Measurements from ENCODE around the gene ADARB1.
"Not testable (repeated sequence)": the region's sequence is repeated elsewhere in the genome, so short reads cannot be mapped to it uniquely, and the experiment has no call there.

ADARB1 gene, protein sequence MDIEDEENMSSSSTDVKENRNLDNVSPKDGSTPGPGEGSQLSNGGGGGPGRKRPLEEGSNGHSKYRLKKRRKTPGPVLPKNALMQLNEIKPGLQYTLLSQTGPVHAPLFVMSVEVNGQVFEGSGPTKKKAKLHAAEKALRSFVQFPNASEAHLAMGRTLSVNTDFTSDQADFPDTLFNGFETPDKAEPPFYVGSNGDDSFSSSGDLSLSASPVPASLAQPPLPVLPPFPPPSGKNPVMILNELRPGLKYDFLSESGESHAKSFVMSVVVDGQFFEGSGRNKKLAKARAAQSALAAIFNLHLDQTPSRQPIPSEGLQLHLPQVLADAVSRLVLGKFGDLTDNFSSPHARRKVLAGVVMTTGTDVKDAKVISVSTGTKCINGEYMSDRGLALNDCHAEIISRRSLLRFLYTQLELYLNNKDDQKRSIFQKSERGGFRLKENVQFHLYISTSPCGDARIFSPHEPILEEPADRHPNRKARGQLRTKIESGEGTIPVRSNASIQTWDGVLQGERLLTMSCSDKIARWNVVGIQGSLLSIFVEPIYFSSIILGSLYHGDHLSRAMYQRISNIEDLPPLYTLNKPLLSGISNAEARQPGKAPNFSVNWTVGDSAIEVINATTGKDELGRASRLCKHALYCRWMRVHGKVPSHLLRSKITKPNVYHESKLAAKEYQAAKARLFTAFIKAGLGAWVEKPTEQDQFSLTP

GRCh38 chr21:45074048-45074817, at the start of gene ADARB1:
TSS of gene ADARB1 (plus strand) at chr21:45074580. CDS start at chr21:45171657, 97,077 bp downstream.
- peak in 1 of 2 donors; percentile 39 for DNase-seq (ENCODE audit: low read depth in 1 of 2, low spot score in 1 of 2)

DNA sequence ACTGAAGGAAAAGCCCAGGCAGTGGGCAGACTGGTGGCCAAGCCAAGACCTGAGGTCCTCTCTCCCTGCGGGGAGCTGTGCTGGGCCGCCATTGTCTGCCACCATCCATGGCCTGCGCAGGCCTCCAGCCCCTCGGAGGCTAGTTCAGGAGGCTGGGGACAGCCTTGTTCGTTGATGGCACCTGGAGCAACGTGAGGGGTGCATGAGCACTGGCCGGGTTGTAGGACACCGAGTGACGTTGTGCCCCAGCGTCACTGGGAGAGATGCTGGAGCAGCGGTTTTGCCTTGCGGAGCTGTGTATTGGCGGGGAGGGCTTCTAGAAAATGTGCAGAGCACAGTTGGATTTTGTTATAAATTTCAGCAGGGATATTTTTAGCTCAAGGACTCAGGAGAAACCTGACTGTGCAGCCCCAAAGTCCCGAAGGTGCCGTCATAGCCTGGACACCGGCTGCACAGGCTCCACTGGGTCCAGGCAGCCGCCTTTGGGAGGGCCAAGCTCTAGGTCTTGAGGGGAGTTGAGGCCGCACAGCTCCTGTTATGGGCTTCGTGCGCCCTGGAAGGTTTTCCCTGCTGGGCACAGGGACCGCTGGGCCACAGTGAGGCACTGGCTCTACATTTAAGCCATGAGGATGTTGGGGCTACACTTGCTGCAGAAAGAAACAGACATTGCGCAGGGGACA, 48.2 kb upstream of the ADARB1 start:
- no peak for DNase-seq (ENCODE audit: low read depth in 1 of 2, low spot score in 1 of 2)

DNA sequence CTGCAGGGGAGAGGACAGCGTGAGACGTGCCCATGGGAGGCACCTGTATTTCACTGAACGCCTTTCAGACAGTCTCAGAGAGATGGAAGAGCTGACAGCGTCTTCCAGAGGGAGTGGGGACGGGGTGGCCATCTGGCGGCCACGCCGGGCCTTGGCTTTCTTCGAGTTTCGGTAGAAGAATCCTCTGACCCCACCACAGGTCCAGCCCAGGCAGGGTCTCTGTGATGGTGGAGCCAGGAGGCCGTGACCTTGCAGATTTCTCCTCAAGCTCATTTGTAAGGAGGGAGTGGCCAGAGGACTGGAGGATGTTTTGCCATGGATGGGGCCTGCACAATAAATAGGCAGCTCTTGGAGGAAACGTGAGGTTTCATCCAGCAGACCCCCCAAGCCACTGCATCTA, 47.6 kb upstream of the ADARB1 start:
- no peak for DNase-seq (ENCODE audit: low read depth in 1 of 2, low spot score in 1 of 2)

- DNase-seq (ENCODE audit: low read depth in 1 of 2, low spot score in 1 of 2) = no peak
Observed at GRCh38 chr21:45027241-45028196, 46.9 kb upstream of the ADARB1 start.

DNA sequence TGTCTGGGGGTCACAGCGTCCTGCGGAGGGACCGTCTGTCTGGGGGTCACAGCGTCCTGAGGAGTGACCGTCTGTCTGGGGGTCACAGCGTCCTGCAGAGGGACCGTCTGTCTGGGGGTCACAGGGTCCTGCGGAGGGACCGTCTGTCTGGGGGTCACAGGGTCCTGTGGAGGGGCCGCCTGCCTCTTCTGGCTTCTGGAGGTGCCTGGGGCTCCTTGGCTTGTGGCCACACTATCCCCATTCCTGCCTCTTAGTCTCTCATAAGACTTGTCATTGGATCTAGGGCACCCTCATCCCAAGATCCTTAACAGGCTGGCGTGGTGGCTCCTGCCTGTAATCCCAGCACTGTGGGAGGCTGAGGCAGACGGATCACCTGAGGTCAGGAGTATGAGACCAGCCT, 45.7 kb upstream of the ADARB1 start:
- DNase-seq (ENCODE audit: low read depth in 1 of 2, low spot score in 1 of 2) = not testable (repeated sequence)

- no peak for DNase-seq (ENCODE audit: low read depth in 1 of 2, low spot score in 1 of 2)
Observed at GRCh38 chr21:45029298-45029947, 45.0 kb upstream of the ADARB1 start.

- no peak for DNase-seq (ENCODE audit: low read depth in 1 of 2, low spot score in 1 of 2)
Observed at GRCh38 chr21:45029948-45030681, 44.3 kb upstream of the ADARB1 start.

DNA sequence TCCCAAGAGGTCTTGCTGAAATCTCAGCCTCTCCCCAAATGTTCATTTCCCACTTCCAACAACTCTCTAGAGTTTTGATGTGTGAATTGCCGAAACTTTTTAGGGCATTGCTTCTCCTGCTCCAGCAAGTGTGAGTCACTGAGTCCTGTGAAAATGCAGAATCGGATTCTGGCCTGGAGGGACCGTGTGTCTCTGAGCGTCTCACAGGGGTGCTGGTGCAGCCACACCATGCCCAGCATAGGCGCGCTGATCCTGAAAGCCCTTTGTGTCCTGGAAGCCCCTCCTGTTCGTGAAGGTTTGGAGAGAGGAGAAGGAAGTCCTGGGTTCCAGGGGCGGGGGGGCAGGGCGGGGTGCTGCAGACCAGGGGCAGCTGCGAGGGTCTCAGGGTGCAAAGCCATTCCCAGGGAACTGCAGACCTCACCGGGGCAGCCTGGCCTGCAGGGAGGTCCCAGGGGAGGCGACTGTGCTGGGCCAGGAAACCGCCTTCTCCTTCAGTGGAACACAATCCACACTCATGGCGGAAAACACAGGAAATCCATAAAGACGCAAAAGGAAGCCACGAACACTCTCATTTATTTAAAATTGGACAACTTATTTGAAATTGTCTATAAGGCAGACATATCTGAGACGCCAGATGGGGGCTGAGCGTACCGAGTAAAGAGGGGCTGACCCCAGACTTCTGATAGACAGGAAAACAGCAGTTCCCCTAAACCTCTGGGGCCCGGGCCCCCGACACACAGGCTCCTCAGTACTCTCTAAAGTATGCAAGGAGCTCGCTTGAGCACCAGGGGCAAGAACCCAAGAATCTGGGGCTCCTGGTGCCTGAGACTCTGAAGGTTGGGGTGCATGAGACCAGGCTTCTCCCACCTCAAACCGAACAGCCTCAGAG, 43.5 kb upstream of the ADARB1 start:
- DNase-seq (ENCODE audit: low read depth in 1 of 2, low spot score in 1 of 2) = no peak

- DNase-seq (ENCODE audit: low read depth in 1 of 2, low spot score in 1 of 2) = no peak
Observed at GRCh38 chr21:45031571-45032191, 42.7 kb upstream of the ADARB1 start.

GRCh38 chr21:45032332-45032731, 42.0 kb upstream of the ADARB1 start:
- no peak for DNase-seq (ENCODE audit: low read depth in 1 of 2, low spot score in 1 of 2)

DNA sequence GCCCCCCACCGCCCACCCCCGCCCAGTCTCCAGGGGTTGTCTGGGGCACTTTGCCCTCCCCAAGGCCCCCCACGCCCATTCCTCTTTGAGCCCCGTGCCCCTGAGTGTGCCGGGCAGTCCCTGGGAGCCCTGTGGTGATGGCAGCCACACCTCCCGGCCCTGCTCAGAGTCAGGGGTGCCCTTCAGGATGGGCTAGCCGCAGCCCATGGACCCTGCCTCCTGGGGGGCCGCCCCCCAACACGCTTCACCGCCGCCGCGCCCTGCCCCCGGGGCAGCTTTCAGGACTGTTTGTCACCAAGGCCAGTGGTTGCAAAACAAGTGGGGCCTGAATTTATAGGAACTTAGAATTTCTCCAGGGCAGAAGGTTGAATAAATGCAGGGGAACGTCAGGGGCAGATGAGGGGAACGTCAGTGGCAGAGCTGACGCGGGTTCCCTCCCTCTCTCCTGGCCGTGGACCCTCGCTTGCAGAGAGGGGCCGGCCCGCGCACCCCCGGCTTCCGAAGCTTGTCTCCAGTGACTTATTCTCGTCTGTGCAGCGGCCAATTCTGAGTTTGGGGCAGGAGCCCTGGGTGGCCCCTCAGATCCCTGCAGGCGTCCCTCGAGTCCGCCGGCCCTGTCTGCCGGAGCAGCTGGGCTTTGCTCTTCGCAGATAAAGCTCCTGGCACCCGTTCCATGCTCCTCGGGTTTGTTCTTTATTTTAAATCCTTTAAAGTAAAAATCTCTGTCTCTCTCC, 41.2 kb upstream of the ADARB1 start:
- DNase-seq (ENCODE audit: low read depth in 1 of 2, low spot score in 1 of 2) = no peak

GRCh38 chr21:45033791-45034555, 40.4 kb upstream of the ADARB1 start:
- DNase-seq (ENCODE audit: low read depth in 1 of 2, low spot score in 1 of 2) = no peak

- no peak for DNase-seq (ENCODE audit: low read depth in 1 of 2, low spot score in 1 of 2)
Observed at GRCh38 chr21:45034556-45035476, 39.6 kb upstream of the ADARB1 start.

DNA sequence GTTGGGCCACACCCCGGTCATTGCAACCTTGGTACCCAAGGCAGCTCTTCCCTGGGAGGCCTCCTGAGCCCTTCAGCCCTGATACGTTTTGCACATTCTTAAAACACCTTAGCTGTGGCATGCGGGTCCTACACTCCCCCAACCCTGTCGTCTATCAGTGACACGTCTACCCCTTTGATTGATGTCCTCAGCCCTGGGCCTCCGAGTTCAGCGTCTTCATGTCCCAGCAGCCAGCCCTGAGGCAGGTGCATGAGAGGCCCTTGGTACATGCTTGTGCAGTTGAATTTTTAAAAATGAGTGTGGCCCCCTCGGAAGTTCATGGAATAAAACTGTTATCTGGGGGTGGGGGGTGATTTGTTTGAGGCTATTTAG, 38.9 kb upstream of the ADARB1 start:
- no peak for DNase-seq (ENCODE audit: low read depth in 1 of 2, low spot score in 1 of 2)

- no peak for DNase-seq (ENCODE audit: low read depth in 1 of 2, low spot score in 1 of 2)
Observed at GRCh38 chr21:45036630-45037029, 37.8 kb upstream of the ADARB1 start.
